Endothelial cell of umbilical vein (primary cell): ENCODE measurements around the gene TMEFF1.
"Not testable (repeated sequence)": the region's sequence is repeated elsewhere in the genome, so short reads cannot be mapped to it uniquely, and the experiment has no call there.

Source experiments
- CTCF ChIP-seq, 2 donors: IDR thresholded peaks; 1 replicate in 1 of 2; 2 replicates in 1 of 2; pipeline ENCODE4 v1.5.1; 2011; ENCODE audit warnings: low read length in 2 of 2, mild to moderate bottlenecking in 2 of 2, moderate library complexity in 2 of 2, control low read depth in 1 of 2, inconsistent platforms in 1 of 2, low read depth in 1 of 2; ENCODE audit not compliant: insufficient read depth in 1 of 2; ENCODE audit errors: extremely low read depth in 1 of 2
- EZH2 ChIP-seq: IDR thresholded peaks from 2 replicates; pipeline ENCODE4 v1.6.1; 2012; ENCODE audit warnings: borderline replicate concordance, low read depth, mild to moderate bottlenecking, moderate library complexity, low read length, inconsistent platforms; ENCODE audit not compliant: severe bottlenecking
- POLR2A ChIP-seq: IDR thresholded peaks from 2 replicates; pipeline ENCODE4 v1.6.1; 2012; ENCODE audit warnings: low read depth, mild to moderate bottlenecking, control low read depth, low read length
- POLR2AphosphoS5 ChIP-seq: IDR thresholded peaks from 2 replicates; pipeline ENCODE4 v1.6.1; 2012; ENCODE audit warnings: low read depth, mild to moderate bottlenecking, control low read depth, low read length, moderate library complexity; ENCODE audit not compliant: insufficient read depth

GRCh38 chr9:100527180-100527794 is 54.3 kb downstream of the TMEFF1 start:
- TF ChIP-seq CTCF (IDR thresholded peaks at IDR 0.05; ENCODE audit: extremely low read depth in 1 of 2, insufficient read depth in 1 of 2, low read depth in 1 of 2, low read length in 2 of 2); POLR2AphosphoS5; POLR2A; EZH2: not testable (repeated sequence)
